Measurements from ENCODE around the gene NF2. TPM values are rescaled to one million over a fixed set of nuclear protein-coding genes. Genes with fewer than 3 reads are reported as not detected.
A peak's percentile ranks its signal among the peaks of the same experiment; 100 is the strongest.

NF2 gene
- total RNA-seq, 1 experiment from 2014 or later: 45.6 TPM

- Histone ChIP-seq H3K36me3 (no peaks in the 10 kb centered on the region), H3K9me3 (replicated peaks) (no peaks in the 10 kb centered on the region), H3K27me3 (no peaks in the 10 kb centered on the region), H3K27ac (peak overlapping the region; percentile 97), H3K4me3 (peak overlapping the region; percentile 13), H3K4me1 (peaks cover 50% of the 10 kb centered on the region)
- DNase-seq: peak; percentile 85 to 91
Measured at GRCh38 chr22:29689880-29690213, 86.4 kb downstream of the NF2 start.

- Histone ChIP-seq H3K9me3 (replicated peaks) (no peaks in the 10 kb centered on the region), H3K4me1 (peaks cover 50% of the 10 kb centered on the region), H3K27me3 (no peaks in the 10 kb centered on the region), H3K36me3 (no peaks in the 10 kb centered on the region), H3K27ac (peak overlapping the region; percentile 97), H3K4me3 (peak overlapping the region; percentile 13; the same call in 1 of the 2 replicates)
- DNase-seq: peak; percentile 86 to 94
Measured at GRCh38 chr22:29690476-29690875, 87.0 kb downstream of the NF2 start.

- H3K4me3 ChIP-seq: no peak overlapping the region
- H3K27ac ChIP-seq: no peak overlapping the region; the same call in 1 of the 2 replicates
- no peaks in the 10 kb centered on the region for H3K36me3 ChIP-seq
- H3K9me3 ChIP-seq (replicated peaks): no peaks in the 10 kb centered on the region
- no peak for DNase-seq
- H3K4me1 ChIP-seq: peaks cover 50% of the 10 kb centered on the region
- H3K27me3 ChIP-seq: no peaks in the 10 kb centered on the region
Measured at GRCh38 chr22:29691636-29692326, 88.3 kb downstream of the NF2 start.

- Histone ChIP-seq H3K4me1 (peaks cover 50% of the 10 kb centered on the region), H3K27me3 (no peaks in the 10 kb centered on the region), H3K27ac (no peak overlapping the region), H3K4me3 (no peak overlapping the region), H3K36me3 (no peaks in the 10 kb centered on the region), H3K9me3 (replicated peaks) (no peaks in the 10 kb centered on the region)
- no peak for DNase-seq
Measured at GRCh38 chr22:29692327-29692640, 88.9 kb downstream of the NF2 start.

GRCh38 chr22:29693161-29693560 is 89.7 kb downstream of the NF2 start:
- DNase-seq: no peak
- Histone ChIP-seq H3K27me3 (no peaks in the 10 kb centered on the region), H3K4me1 (peaks cover 42% of the 10 kb centered on the region), H3K27ac (no peak overlapping the region), H3K9me3 (replicated peaks) (no peaks in the 10 kb centered on the region), H3K4me3 (no peak overlapping the region), H3K36me3 (no peaks in the 10 kb centered on the region)

GRCh38 chr22:29693671-29694070 is 90.2 kb downstream of the NF2 start:
- no peaks in the 10 kb centered on the region for H3K36me3 ChIP-seq
- no peak overlapping the region for H3K4me3 ChIP-seq
- no peaks in the 10 kb centered on the region for H3K9me3 ChIP-seq (replicated peaks)
- no peaks in the 10 kb centered on the region for H3K27me3 ChIP-seq
- no peak for DNase-seq
- no peak overlapping the region for H3K27ac ChIP-seq
- H3K4me1 ChIP-seq: peaks cover 37% of the 10 kb centered on the region

- H3K9me3 ChIP-seq (replicated peaks): no peaks in the 10 kb centered on the region
- no peaks in the 10 kb centered on the region for H3K27me3 ChIP-seq
- no peak for DNase-seq
- H3K36me3 ChIP-seq: no peaks in the 10 kb centered on the region
- H3K27ac ChIP-seq: no peak overlapping the region
- peaks cover 23% of the 10 kb centered on the region for H3K4me1 ChIP-seq
- no peak overlapping the region for H3K4me3 ChIP-seq
Measured at GRCh38 chr22:29695129-29695926, 91.9 kb downstream of the NF2 start.

- H3K4me3 ChIP-seq: no peak overlapping the region
- peaks cover 24% of the 10 kb centered on the region for H3K4me1 ChIP-seq
- H3K27me3 ChIP-seq: no peaks in the 10 kb centered on the region
- no peak overlapping the region for H3K27ac ChIP-seq
- H3K9me3 ChIP-seq (replicated peaks): no peaks in the 10 kb centered on the region
- H3K36me3 ChIP-seq: no peaks in the 10 kb centered on the region
- DNase-seq: no peak
Measured at GRCh38 chr22:29697853-29698598, 94.6 kb downstream of the NF2 start.

- H3K36me3 ChIP-seq: no peaks in the 10 kb centered on the region
- H3K27me3 ChIP-seq: no peaks in the 10 kb centered on the region
- H3K4me1 ChIP-seq: peaks cover 43% of the 10 kb centered on the region
- H3K27ac ChIP-seq: peak overlapping the region; percentile 5; the same call in 1 of the 2 replicates
- peak; percentile 60 to 71 for DNase-seq
- H3K4me3 ChIP-seq: no peak overlapping the region
- H3K9me3 ChIP-seq (replicated peaks): no peaks in the 10 kb centered on the region
Measured at GRCh38 chr22:29700206-29700899, 96.9 kb downstream of the NF2 start.

GRCh38 chr22:29700900-29701154 is 97.4 kb downstream of the NF2 start:
- H3K27ac ChIP-seq: peak overlapping the region; percentile 5; the same call in 1 of the 2 replicates
- H3K4me1 ChIP-seq: peaks cover 44% of the 10 kb centered on the region

GRCh38 chr22:29701155-29701999 is 97.9 kb downstream of the NF2 start:
- no peak for DNase-seq
- Histone ChIP-seq H3K27me3 (no peaks in the 10 kb centered on the region), H3K4me3 (no peak overlapping the region), H3K27ac (no peak overlapping the region), H3K36me3 (no peaks in the 10 kb centered on the region), H3K9me3 (replicated peaks) (no peaks in the 10 kb centered on the region), H3K4me1 (peaks cover 44% of the 10 kb centered on the region)

More at GRCh38 chr22:29700900-29701154, 97.4 kb downstream of the NF2 start:
- Histone ChIP-seq H3K4me3 (no peak overlapping the region), H3K9me3 (replicated peaks) (no peaks in the 10 kb centered on the region), H3K27me3 (no peaks in the 10 kb centered on the region), H3K36me3 (no peaks in the 10 kb centered on the region)
- DNase-seq: no peak

GRCh38 chr22:29702000-29702930 is 98.8 kb downstream of the NF2 start:
- Histone ChIP-seq H3K4me1 (peaks cover 50% of the 10 kb centered on the region), H3K4me3 (no peak overlapping the region), H3K36me3 (no peaks in the 10 kb centered on the region), H3K27me3 (no peaks in the 10 kb centered on the region), H3K9me3 (replicated peaks) (no peaks in the 10 kb centered on the region), H3K27ac (no peak overlapping the region)
- DNase-seq: peak in 1 of 2 experiments; percentile 47

GRCh38 chr22:29702931-29703501 is 99.6 kb downstream of the NF2 start:
- Histone ChIP-seq H3K36me3 (no peaks in the 10 kb centered on the region), H3K27ac (no peak overlapping the region), H3K27me3 (no peaks in the 10 kb centered on the region), H3K9me3 (replicated peaks) (no peaks in the 10 kb centered on the region), H3K4me1 (peaks cover 50% of the 10 kb centered on the region), H3K4me3 (no peak overlapping the region)
- DNase-seq: no peak

All from SJCRH30 (cell line).